ENCODE results near the gene SUPT7L. TPM values are rescaled to one million over a fixed set of nuclear protein-coding genes. Genes with fewer than 3 reads are reported as not detected.

Gene SUPT7L
- total and polyA plus RNA-seq, 2 of the 4 experiments (the other 2 are of a cell fraction) = 16.7 to 33.4 TPM

GRCh38 chr2:27713201-27713600 is 49.8 kb upstream of the SUPT7L start:
- dilution Hi-C loops (cut with HindIII; ENCODE audit: low sequenced_read_pairs, unreplicated experiment) = no loop called here
- no peak overlapping the region for H3K14ac ChIP-seq (replicated peaks; ENCODE audit: low read depth, low read length)
- H4K91ac ChIP-seq (ENCODE audit: insufficient read depth, low read depth, low read length) = no peak overlapping the region; the same call in 1 of the 2 replicates
- no peak overlapping the region for H4K5ac ChIP-seq (ENCODE audit: low read depth, low read length)
- no peak overlapping the region for H2AK9ac ChIP-seq (replicated peaks; ENCODE audit: low read depth, low read length, poor library complexity)
- H2BK15ac ChIP-seq (ENCODE audit: low read depth, low read length) = no peak overlapping the region
- no peak overlapping the region for H3K9ac ChIP-seq (ENCODE audit: low read depth, low read length)
- no peak overlapping the region for H3K4me3 ChIP-seq (ENCODE audit: insufficient read depth, low read depth, low read length)
- peaks cover 2 to 3% of the 10 kb centered on the region in 2 experiments; a peak in 1 of 4 replicates for H3K79me1 ChIP-seq (ENCODE audit: low read depth in 1 of 2, low read length in 2 of 2)
- H3K23ac ChIP-seq (ENCODE audit: low read depth, low read length) = no peak overlapping the region
- H3K56ac ChIP-seq (ENCODE audit: extremely low read depth, insufficient read depth, low read length) = no peak overlapping the region
- H3K9me3 ChIP-seq (ENCODE audit: control insufficient read depth, insufficient read depth, low read length) = no peaks in the 10 kb centered on the region
- peaks cover 5% of the 10 kb centered on the region for H3K4me1 ChIP-seq (ENCODE audit: control insufficient read depth, insufficient read depth, low read length)
- H3K36me3 ChIP-seq (ENCODE audit: control insufficient read depth, insufficient read depth, low read length) = no peaks in the 10 kb centered on the region
- H2AK5ac ChIP-seq (ENCODE audit: low read depth, low read length) = peak overlapping the region; percentile 7; the same call in 1 of the 2 replicates
- H4K8ac ChIP-seq (ENCODE audit: low read depth in 2 of 2, low read length in 2 of 2) = no peak overlapping the region
- no peaks in the 10 kb centered on the region for H4K20me1 ChIP-seq (ENCODE audit: insufficient read depth, low read length)
- no peak overlapping the region for H3K18ac ChIP-seq (ENCODE audit: low read depth, low read length)
- BruUV-seq (replicated peaks) = no TSS peak
- no peak overlapping the region for H3K27ac ChIP-seq (ENCODE audit: insufficient read depth, low read length)
- H2BK120ac ChIP-seq (ENCODE audit: low read depth, low read length) = no peak overlapping the region; the same call in 1 of the 2 replicates
- ChIA-PET CTCF (no interaction called here), POLR2A (ENCODE audit: unreplicated experiment) (no interaction called here)
- no peak for ATAC-seq (ENCODE audit: low read depth)
- in situ Hi-C loops (cut with MboI; ENCODE audit: low sequenced_read_pairs) = no loop called here
- intact Hi-C loops (cut with micrococcal nuclease) = no loop called here
- H3K9me1 ChIP-seq (ENCODE audit: insufficient read depth, low read length) = peaks cover 7% of the 10 kb centered on the region; the same call in 1 of the 2 replicates
- no peak overlapping the region for H3K4ac ChIP-seq (ENCODE audit: low read depth, low read length)
- no peak for TF ChIP-seq CHD1 (IDR thresholded peaks at IDR 0.05; ENCODE audit: low read depth, low read length)
- TF ChIP-seq MAZ (IDR thresholded peaks at IDR 0.05; ENCODE audit: borderline replicate concordance, low read depth, low read length) = no peak
- TF ChIP-seq MXI1 (IDR thresholded peaks at IDR 0.05; ENCODE audit: borderline replicate concordance, low read depth, low read length) = no peak
- no peaks in the 10 kb centered on the region for H3K27me3 ChIP-seq (ENCODE audit: control insufficient read depth, insufficient read depth, low read length)
- no peak overlapping the region for H2BK20ac ChIP-seq (ENCODE audit: low read depth, low read length)
- H2BK5ac ChIP-seq (ENCODE audit: low read depth, low read length, poor library complexity, severe bottlenecking) = no peak overlapping the region
- 94% methylated on average over 3 of the region's 5 CpGs; no CpG with 5 or more reads in 1 of the 2 experiments for WGBS, 2 experiments (ENCODE audit: extremely low coverage in 2 of 2, insufficient read length in 1 of 2)
- no peak for DNase-seq
- no peak overlapping the region for H2AFZ ChIP-seq (replicated peaks; ENCODE audit: low read length, poor library complexity)
- H3K4me2 ChIP-seq (ENCODE audit: low read depth, low read length) = no peak overlapping the region
